SJCRH30 (cell line): ENCODE data around the gene AGAP1. TPM values are rescaled to one million over a fixed set of nuclear protein-coding genes. Genes with fewer than 3 reads are reported as not detected.
A peak's percentile ranks its signal among the peaks of the same experiment; 100 is the strongest.

Experiments used
- DNase-seq, 2 experiments: peaks; one replicate each; pipeline ENCODE4 v3.0.0-alpha.2; 2015 to 2020
- H3K27ac ChIP-seq: fragments of 250-450 bp; sonication (Bioruptor Pico); 2 replicates; pipeline ENCODE4 v1.5.1; 2020; ENCODE audit warnings: mild to moderate bottlenecking, moderate library complexity
- H3K27me3 ChIP-seq: fragments of 250-450 bp; sonication (Bioruptor Pico); 2 replicates; pipeline ENCODE4 v1.5.1; 2020; ENCODE audit warnings: mild to moderate bottlenecking, moderate library complexity
- H3K36me3 ChIP-seq: fragments of 250-450 bp; sonication (Bioruptor Pico); 2 replicates; pipeline ENCODE4 v1.5.1; 2020; ENCODE audit warnings: mild to moderate bottlenecking, moderate library complexity
- H3K4me1 ChIP-seq: fragments of 250-450 bp; sonication (Bioruptor Pico); 2 replicates; pipeline ENCODE4 v1.5.1; 2020; ENCODE audit warnings: mild to moderate bottlenecking, moderate library complexity
- H3K4me3 ChIP-seq: fragments of 250-450 bp; sonication (Bioruptor Pico); 2 replicates; pipeline ENCODE4 v1.5.1; 2020; ENCODE audit warnings: mild to moderate bottlenecking, moderate library complexity
- H3K9me3 ChIP-seq: fragments of 250-450 bp; sonication (Bioruptor Pico); replicated peaks from 2 replicates; pipeline ENCODE4 v1.5.1; 2020; ENCODE audit warnings: mild to moderate bottlenecking, moderate library complexity
- total RNA-seq: library from RNA; depleted of rRNA; stranded (reverse); fragments of >200 nt; shearing (Covaris generic); gene quantifications from 2 replicates; pipeline ENCODE4 v1.2.3, GENCODE V29; 2014

Gene AGAP1
- total RNA-seq, 1 experiment from 2014 or later: 27.8 TPM

GRCh38 chr2:235498541-235498940 is 4.7 kb downstream of the AGAP1 start:
- Histone ChIP-seq H3K9me3 (no peaks in the 10 kb centered on the region), H3K27ac (no peak overlapping the region), H3K4me3 (no peak overlapping the region), H3K4me1 (peaks cover 20% of the 10 kb centered on the region), H3K36me3 (no peaks in the 10 kb centered on the region), H3K27me3 (no peaks in the 10 kb centered on the region)
- DNase-seq: no peak

GRCh38 chr2:235498946-235499812 is 5.3 kb downstream of the AGAP1 start:
- Histone ChIP-seq H3K4me1 (peaks cover 20% of the 10 kb centered on the region), H3K4me3 (no peak overlapping the region), H3K9me3 (no peaks in the 10 kb centered on the region), H3K27me3 (no peaks in the 10 kb centered on the region), H3K36me3 (no peaks in the 10 kb centered on the region), H3K27ac (no peak overlapping the region)
- no peak for DNase-seq

GRCh38 chr2:235500110-235500760 is 6.4 kb downstream of the AGAP1 start:
- H3K27me3 ChIP-seq: no peaks in the 10 kb centered on the region
- H3K4me3 ChIP-seq: no peak overlapping the region
- peaks cover 24% of the 10 kb centered on the region for H3K4me1 ChIP-seq
- no peaks in the 10 kb centered on the region for H3K9me3 ChIP-seq
- DNase-seq: no peak
- H3K27ac ChIP-seq: no peak overlapping the region
- no peaks in the 10 kb centered on the region for H3K36me3 ChIP-seq

- Histone ChIP-seq H3K9me3 (no peaks in the 10 kb centered on the region), H3K27me3 (no peaks in the 10 kb centered on the region), H3K36me3 (no peaks in the 10 kb centered on the region), H3K4me1 (peaks cover 28% of the 10 kb centered on the region), H3K4me3 (no peak overlapping the region), H3K27ac (no peak overlapping the region)
- peak in 1 of 2 experiments; percentile 51 for DNase-seq
Observed at GRCh38 chr2:235500761-235501672, 7.2 kb downstream of the AGAP1 start.

GRCh38 chr2:235501673-235502031 is 7.8 kb downstream of the AGAP1 start:
- Histone ChIP-seq H3K36me3 (no peaks in the 10 kb centered on the region), H3K9me3 (no peaks in the 10 kb centered on the region), H3K27me3 (no peaks in the 10 kb centered on the region), H3K27ac (no peak overlapping the region), H3K4me1 (peaks cover 35% of the 10 kb centered on the region), H3K4me3 (no peak overlapping the region)
- peak in 1 of 2 experiments; percentile 39 for DNase-seq

- H3K4me1 ChIP-seq: peaks cover 38% of the 10 kb centered on the region
- H3K27ac ChIP-seq: no peak overlapping the region
- H3K36me3 ChIP-seq: no peaks in the 10 kb centered on the region
Observed at GRCh38 chr2:235502336-235502735, 8.5 kb downstream of the AGAP1 start.

GRCh38 chr2:235504441-235505180 is 10.8 kb downstream of the AGAP1 start:
- no peak for DNase-seq
- no peaks in the 10 kb centered on the region for H3K27me3 ChIP-seq
- H3K4me3 ChIP-seq: no peak overlapping the region
- peaks cover 41% of the 10 kb centered on the region for H3K4me1 ChIP-seq
- H3K36me3 ChIP-seq: no peaks in the 10 kb centered on the region
- no peaks in the 10 kb centered on the region for H3K9me3 ChIP-seq
- H3K27ac ChIP-seq: no peak overlapping the region

More at GRCh38 chr2:235502336-235502735, 8.5 kb downstream of the AGAP1 start:
- Histone ChIP-seq H3K27me3 (no peaks in the 10 kb centered on the region), H3K9me3 (no peaks in the 10 kb centered on the region), H3K4me3 (no peak overlapping the region)
- DNase-seq: peak in 1 of 2 experiments; percentile 35

GRCh38 chr2:235505181-235505741 is 11.4 kb downstream of the AGAP1 start:
- Histone ChIP-seq H3K4me3 (no peak overlapping the region), H3K9me3 (no peaks in the 10 kb centered on the region), H3K4me1 (peaks cover 41% of the 10 kb centered on the region), H3K36me3 (no peaks in the 10 kb centered on the region), H3K27me3 (no peaks in the 10 kb centered on the region), H3K27ac (no peak overlapping the region)
- DNase-seq: no peak

GRCh38 chr2:235506291-235506996 is 12.6 kb downstream of the AGAP1 start:
- no peaks in the 10 kb centered on the region for H3K27me3 ChIP-seq
- peaks cover 34% of the 10 kb centered on the region for H3K4me1 ChIP-seq
- no peaks in the 10 kb centered on the region for H3K36me3 ChIP-seq
- no peaks in the 10 kb centered on the region for H3K9me3 ChIP-seq
- peak overlapping the region; percentile 78 for H3K27ac ChIP-seq
- peak overlapping the region; percentile 19 for H3K4me3 ChIP-seq
- DNase-seq: peak; percentile 82 to 91

GRCh38 chr2:235506997-235507615 is 13.3 kb downstream of the AGAP1 start:
- Histone ChIP-seq H3K9me3 (no peaks in the 10 kb centered on the region), H3K36me3 (no peaks in the 10 kb centered on the region), H3K27me3 (no peaks in the 10 kb centered on the region), H3K4me3 (peak overlapping the region; percentile 19), H3K27ac (peak overlapping the region; percentile 78), H3K4me1 (peaks cover 28% of the 10 kb centered on the region)
- DNase-seq: peak; percentile 90 to 93

- peaks cover 21% of the 10 kb centered on the region for H3K4me1 ChIP-seq
- no peaks in the 10 kb centered on the region for H3K27me3 ChIP-seq
- no peaks in the 10 kb centered on the region for H3K9me3 ChIP-seq
- no peaks in the 10 kb centered on the region for H3K36me3 ChIP-seq
- no peak overlapping the region; the same call in 1 of the 2 replicates for H3K27ac ChIP-seq
- DNase-seq: no peak
- H3K4me3 ChIP-seq: no peak overlapping the region
Observed at GRCh38 chr2:235507928-235508327, 14.1 kb downstream of the AGAP1 start.

- Histone ChIP-seq H3K27me3 (no peaks in the 10 kb centered on the region), H3K4me1 (peaks cover 21% of the 10 kb centered on the region), H3K4me3 (no peak overlapping the region), H3K36me3 (no peaks in the 10 kb centered on the region), H3K9me3 (no peaks in the 10 kb centered on the region), H3K27ac (no peak overlapping the region)
- no peak for DNase-seq
Observed at GRCh38 chr2:235508371-235509160, 14.7 kb downstream of the AGAP1 start.
